GDM1 (cell line): ENCODE results near the gene CUX1.
"Not testable (repeated sequence)": the region's sequence is repeated elsewhere in the genome, so short reads cannot be mapped to it uniquely, and the experiment has no call there.

ENCODE experiments used
- DNase-seq: peaks from one replicate; lab custom pipeline; 2025; lab: John Stamatoyannopoulos, UW

Gene CUX1

DNA sequence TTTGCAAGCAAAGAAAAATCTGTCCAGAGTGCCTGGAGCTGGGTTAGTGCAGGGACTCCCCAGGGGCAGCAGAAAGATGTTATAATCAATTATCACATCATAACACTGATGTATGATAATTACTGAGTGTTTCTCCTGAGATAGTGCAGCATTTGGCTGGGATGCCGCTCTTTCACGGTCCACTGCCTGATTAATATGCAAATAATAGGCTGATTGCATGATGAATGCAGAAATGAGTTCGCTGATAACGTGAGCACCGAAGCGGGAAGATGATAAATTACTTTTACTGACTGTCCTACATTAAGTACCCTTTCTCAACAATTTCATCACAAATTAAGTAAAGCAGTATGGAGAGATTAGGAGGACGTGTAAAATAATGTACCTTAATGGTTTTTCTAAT, 397.8 kb downstream of the CUX1 start:
- no peak for DNase-seq

DNA sequence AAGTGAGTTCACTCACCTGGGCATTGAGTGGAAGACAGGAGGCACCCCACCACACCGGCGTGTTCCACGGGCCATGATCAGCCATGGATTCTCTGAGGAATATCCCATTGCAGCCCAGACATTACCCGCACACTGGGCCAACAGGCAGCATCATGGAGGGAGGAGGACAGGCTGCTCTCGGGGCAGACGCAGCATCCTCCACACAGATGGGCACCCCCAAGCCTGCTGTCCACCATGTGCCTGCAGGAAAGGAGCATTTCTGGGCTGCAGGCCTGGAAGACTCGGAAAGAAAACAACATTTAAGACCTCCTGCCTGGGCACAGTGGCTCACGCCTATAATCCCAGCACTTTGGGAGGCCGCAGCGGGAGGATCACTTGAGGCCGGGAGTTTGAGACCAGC, 398.3 kb downstream of the CUX1 start:
- DNase-seq, result no peak

DNA sequence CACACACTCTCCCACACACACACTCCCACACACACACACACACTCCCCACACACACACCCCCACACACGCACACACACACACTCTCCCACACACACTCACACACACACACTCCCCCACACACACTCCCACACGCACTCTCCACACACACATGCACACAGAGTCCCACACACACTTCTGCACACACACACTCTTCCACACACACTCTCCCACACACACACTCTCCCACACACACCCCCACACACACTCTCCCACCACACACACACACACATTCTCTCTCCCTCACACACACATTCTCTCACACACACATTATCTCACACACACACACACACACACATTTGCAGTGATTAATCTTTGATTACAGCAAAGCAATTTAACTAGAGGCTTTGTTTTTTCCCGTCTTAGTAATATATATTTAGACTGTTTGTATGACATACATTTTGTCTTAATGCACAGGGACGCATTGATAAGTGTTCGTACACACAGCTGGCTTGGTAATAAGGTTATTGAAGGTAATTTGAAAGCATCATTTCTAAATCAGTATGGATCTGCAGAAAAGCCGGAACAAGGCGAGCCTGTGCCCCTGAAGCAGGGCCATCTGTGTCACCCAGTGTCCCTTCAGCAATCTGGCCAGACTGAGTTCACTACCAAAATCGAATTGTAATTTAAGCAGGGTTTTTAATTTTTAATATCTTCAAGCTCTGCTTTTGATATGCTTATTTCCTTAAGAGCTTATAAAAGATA, 399.3 kb downstream of the CUX1 start:
- no peak for DNase-seq

DNA sequence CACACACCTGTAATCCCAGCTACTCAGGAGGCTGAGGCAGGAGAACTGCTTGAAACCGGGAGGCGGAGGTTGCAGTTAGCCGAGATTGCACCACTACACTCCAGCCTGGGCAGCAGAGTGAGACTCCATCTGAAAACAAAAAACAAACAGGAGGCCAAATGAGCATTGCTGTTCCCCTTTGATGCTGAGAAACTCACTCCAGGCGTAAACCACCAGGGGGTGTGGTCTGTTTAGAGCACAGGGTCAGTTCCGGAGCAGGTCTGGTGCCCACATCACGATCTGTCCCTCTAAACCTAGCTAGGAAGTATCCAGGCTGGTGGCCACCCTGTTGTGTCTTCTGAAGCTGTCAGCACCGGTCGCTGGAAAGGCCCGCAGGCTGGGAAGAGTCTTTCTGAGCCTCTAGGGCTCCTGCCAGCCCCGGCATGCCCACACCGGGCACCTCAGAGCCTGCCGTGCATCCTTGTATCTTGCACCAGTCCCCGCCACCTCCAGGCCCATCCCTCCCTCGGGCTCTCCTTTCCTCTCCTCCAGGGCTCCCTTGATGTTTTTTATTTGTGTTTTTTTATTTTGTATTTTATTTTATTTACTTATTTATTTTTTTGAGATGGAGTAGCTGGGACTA, 402.9 kb downstream of the CUX1 start:
- no peak for DNase-seq

DNA sequence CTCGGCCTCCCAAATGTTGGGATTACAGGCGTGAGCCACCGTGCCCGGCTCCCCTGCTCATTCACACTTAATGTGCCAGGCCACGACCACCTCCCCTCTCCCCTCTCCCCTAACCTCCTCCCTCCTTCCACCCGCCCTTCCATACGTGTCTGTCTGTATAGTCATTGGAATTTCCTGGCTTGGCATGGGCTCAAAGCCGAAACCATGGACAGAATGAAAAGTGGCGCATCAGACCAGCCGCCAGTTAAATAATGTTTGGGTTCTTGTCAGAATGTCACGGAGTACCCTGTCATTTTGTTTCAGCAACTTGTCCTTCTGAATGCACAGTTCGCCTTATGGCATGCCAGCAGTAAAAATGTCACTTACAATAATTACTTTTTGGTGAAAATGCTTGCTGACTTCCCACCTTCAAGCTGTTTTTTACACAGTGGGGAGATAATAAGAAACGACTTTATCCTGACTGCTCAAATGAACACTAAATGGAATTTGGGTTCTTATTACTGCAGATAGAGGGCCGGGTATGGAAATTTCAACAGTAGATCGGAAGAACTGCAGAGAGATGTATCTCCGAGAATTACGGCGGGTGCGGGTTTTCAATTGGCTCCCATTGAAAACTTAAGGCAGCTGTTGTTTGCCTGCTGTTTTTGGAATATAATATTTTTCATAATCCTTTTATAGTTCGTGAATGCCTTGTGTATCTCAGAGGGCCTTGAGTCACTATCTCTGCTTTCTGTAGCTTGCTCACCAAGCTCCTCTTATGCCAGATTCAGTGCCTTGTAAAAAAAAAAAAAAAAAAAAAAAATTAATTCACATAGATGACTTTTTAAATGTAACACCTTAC, 403.8 kb downstream of the CUX1 start:
- no peak for DNase-seq

DNA sequence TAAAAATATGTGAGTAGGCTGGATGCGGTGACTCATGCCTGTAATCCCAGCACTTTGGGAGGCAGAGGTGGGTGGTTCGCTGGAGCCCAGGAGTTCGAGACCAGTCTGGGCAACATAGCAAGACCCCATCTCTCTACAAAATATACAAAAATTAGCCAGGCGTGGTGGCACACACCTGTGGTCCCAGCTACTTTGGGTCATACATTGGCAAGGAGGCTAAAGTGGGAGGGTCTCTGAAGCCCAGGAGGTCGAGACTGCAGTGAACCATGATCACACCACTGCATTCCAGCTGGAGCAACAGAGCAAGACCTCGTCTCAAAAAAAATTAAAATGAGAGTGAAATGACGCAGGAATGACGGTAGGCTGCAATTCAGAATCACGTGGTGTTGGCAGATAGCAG, 404.5 kb downstream of the CUX1 start:
- DNase-seq, result no peak

GRCh38 chr7:102222445-102222844, 405.0 kb downstream of the CUX1 start:
- no peak for DNase-seq

DNA sequence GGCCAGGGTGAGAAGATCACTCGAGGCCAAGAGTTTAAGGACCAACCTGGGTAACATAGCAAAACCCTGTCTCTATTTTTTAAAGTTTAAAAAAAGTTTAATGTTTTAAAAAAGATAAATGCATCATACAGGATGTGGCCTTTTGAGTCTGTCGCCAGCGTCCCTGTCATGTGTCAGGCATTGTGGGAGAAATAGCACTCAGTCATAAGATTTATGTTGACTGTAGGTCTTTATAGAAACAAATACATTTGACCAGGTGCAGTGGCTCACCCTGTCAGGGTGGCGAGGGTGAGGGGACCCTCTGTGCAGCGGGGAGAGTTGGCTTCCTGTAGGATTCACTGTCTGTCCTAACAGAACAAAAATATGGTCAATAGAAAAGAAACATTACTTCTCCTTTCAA, 405.8 kb downstream of the CUX1 start:
- DNase-seq, result no peak

GRCh38 chr7:102225025-102225424, 407.6 kb downstream of the CUX1 start:
- DNase-seq, result no peak

GRCh38 chr7:102227371-102227770, 409.9 kb downstream of the CUX1 start:
- DNase-seq, result no peak

DNA sequence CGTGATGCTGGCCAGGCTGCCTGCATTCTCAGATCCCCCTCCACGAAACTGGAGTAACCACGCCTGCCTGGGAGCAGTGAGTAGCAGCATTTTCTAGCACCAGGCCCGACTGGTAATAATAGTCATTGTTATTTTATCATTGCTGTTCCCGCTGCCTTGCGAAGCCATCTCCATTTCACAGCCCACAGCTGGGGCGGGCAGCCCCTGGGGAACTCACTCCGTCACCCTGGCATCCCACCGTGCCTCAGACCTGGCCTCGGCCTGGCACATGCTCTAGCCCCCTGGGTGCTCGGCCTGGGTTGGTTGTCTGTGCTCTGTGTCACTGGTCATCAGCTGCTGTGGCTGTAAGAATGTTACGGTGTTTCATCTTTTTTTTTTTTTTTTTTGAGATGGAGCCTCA, 411.5 kb downstream of the CUX1 start:
- DNase-seq, result no peak

- not testable (repeated sequence) for DNase-seq
Observed at GRCh38 chr7:102230162-102230561, 412.7 kb downstream of the CUX1 start.

DNA sequence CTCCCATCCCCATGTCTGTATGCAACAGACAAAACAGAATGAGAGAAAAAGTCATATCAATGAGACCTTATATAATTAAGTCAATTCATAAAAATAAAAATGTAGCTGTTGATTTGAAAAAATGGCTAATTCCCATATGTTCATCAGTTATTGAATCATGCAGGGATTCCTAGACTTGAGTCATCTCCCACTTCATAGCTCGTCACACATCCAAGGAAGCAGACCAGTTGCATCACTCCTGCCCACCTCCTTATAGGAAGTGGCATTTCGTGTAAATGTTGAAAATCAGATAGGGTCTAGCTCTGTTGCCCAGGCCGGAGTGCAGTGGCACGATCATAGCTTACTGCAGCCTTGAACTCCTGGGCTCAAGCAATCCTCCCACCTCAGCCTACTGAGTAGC, 413.2 kb downstream of the CUX1 start:
- no peak for DNase-seq

GRCh38 chr7:102232611-102233286, 415.3 kb downstream of the CUX1 start:
- DNase-seq, result no peak

DNA sequence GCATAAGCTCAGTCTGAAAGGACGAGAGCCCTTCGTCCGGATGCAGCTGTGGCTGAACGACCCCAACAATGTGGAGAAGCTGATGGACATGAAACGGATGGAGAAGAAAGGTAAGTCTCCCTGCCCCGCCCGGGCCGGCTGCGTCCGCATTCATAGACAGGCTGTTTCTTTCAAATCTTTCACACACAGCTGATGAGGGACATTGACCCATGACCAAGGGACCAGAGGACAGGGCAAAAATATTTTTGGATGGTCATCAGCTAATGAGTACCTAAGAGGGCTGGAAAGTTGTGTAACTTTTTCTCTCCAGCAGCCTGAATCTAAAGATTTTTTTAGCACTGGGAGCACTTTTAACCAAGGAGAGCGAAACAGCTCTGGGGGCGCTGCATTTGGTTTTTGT, 416.7 kb downstream of the CUX1 start:
- DNase-seq, result no peak

DNA sequence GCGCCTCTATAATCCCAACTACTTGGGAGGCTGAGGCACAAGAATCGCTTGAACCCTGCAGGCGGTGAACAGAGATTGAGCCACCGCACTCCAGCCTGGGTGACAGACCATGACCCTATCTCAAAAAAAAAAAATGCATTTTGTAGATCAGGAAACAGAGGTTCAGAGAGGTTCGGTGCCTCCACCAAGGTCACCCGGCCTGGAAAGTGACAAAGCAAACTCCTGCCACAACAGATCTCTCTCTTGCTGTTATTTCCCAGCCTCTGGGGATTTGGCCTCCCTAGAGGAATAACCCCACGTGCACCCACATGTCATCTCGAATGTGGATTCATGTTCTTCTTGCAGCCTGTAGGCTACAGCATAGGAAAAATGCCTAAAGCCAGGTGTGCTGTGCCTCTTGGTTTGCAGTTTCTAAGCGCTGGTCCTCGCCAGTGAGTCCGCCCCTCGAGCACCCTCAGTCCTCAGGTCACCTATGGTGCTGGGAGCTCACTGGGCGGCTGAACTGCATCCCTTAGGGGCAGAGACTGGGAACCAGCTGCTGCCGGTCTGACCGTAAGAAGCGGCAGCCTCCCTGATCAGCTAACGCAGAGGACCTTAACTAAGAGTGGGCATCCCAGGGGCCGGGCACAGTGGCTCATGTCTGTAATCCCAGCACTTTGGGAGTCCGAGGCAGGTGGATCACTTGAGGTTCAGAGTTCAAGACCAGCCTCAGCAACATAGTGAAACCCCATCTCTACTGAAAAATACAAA, 417.6 kb downstream of the CUX1 start:
- DNase-seq, result no peak

- DNase-seq, result no peak
Observed at GRCh38 chr7:102236102-102236501, 418.7 kb downstream of the CUX1 start.

DNA sequence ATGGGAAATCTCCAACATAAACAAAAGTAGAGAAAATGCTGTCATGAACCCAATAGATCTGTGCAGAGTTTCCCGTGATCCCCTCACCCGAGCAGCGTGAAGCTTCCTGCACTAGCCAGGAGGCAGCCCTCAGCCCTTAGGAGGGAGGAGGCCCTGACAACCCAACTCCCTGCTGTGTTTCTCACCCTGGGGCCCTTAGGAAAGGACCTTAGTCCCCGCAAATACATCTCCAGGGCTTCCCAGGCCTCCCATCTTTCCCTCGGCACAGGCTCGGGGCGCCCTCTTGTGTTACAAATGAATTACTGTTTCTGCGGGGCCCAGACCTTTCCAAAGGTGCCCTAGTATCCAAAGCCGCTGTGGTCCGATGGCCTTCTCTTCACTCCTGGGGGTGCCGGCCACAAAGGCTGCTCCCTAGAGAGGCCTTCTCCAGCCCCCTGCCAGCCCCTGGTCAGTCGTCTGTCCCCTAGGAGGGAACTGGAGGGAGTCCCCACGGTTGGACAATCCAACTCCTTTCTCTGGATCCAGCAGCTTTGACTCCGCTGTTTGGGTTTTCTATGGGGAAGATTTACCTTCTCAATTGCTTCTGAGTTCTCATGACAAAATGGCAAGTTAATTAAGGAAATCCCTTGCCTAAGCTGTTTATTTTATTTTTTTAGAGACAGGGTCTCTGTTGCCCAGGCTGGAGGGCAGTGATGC, 419.3 kb downstream of the CUX1 start:
- DNase-seq, result no peak

GRCh38 chr7:102239206-102239820, 421.9 kb downstream of the CUX1 start:
- no peak for DNase-seq

DNA sequence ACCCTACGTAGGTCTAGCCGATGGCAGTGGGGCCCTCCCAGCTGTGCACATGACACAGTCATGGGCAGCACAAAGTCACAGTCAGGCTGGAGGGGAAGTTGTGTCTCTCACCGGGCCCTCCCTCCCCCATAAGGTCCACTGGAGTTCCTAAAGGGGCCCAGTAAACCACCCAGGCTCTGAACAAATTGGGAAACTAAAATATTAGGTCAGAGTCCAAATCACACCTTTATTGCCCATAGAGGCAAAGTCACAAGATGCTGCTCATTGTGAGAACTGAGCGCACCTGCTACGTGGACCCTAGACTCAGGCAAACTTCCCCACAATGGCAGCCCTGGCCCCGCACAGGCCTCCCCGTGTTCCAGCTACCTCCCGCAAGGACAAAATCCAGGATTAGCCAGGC, 424.0 kb downstream of the CUX1 start:
- no peak for DNase-seq

DNA sequence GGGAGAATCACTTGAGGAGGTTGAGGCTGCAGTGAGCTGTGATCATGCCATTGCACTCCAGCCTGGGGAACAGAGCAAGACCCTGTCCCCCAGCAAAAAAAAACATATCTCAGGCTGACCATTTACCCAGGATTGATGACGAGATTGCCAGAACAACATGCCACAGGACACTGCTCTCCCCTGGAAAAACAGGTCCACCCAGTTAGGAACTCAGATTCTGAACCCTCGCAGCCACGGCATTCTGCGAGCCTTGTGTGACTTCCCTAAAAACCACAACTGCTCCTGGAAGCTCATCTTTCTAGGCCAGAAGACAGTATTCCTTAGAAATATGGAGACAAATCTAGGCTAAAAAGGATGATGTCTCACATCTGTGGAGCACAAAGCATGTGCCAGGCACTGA, 427.2 kb downstream of the CUX1 start:
- no peak for DNase-seq
